Measurements from ENCODE around the gene B3GLCT. TPM values are rescaled to one million over a fixed set of nuclear protein-coding genes. Genes with fewer than 3 reads are reported as not detected.

B3GLCT gene
- total RNA-seq, 4 donors from 2014 or later: 5.4 to 14.1 (median 6.6) TPM

- 93 to 94% methylated on average over 4 of the region's 4 CpGs for WGBS, 2 donors
- DNase-seq (ENCODE audit: low spot score in 2 of 2): no peak
- Histone ChIP-seq H3K4me3 (no peak overlapping the region), H3K36me3 (peaks cover 0 to 51% (median 0%) of the 10 kb centered on the region in 3 donors), H3K9me3 (peaks cover 0 to 5% (median 0%) of the 10 kb centered on the region in 4 donors), H3K4me1 (no peaks in the 10 kb centered on the region), H3K27ac (no peak overlapping the region), H3K27me3 (no peaks in the 10 kb centered on the region)
- TF ChIP-seq, protein P1, sequence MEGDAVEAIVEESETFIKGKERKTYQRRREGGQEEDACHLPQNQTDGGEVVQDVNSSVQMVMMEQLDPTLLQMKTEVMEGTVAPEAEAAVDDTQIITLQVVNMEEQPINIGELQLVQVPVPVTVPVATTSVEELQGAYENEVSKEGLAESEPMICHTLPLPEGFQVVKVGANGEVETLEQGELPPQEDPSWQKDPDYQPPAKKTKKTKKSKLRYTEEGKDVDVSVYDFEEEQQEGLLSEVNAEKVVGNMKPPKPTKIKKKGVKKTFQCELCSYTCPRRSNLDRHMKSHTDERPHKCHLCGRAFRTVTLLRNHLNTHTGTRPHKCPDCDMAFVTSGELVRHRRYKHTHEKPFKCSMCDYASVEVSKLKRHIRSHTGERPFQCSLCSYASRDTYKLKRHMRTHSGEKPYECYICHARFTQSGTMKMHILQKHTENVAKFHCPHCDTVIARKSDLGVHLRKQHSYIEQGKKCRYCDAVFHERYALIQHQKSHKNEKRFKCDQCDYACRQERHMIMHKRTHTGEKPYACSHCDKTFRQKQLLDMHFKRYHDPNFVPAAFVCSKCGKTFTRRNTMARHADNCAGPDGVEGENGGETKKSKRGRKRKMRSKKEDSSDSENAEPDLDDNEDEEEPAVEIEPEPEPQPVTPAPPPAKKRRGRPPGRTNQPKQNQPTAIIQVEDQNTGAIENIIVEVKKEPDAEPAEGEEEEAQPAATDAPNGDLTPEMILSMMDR (IDR thresholded peaks at IDR 0.05): no peak
- no peak for TF ChIP-seq POLR2A (IDR thresholded peaks at IDR 0.05)
- no peak for TF ChIP-seq EP300 (IDR thresholded peaks at IDR 0.05)
These were observed 64.4 kb downstream of the B3GLCT start for GRCh38 chr13:31264151-31264550.

DNA sequence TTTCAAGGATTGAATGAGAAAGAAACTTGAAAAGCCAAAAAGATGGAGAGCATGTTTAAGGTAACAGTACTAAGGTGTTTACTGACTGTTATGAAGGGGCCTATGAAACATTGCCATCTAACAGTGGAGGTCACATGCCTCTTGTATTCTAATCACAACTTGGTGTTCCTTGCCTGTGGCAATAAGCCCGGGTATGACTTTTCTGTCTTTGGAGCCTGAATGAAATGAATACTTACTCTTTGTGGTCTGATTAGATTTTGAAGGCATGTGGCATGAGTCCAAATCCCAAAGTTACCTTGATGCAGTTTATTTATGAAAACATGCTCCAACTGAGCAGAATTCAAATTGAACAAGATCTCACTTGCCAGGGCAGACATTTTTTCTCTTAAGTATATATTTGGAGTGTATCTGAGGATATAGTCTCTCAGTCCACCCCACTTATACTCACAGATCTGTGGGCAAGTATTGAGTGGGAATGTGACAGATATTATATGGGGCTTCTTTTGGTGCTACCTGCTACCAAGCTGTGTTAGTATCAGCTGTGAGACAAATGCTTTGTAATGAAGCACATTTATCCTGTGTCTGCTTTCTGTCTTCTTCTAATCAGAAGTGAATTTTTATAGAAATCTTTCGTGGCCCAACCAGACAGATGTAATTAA, 67.5 kb downstream of the B3GLCT start:
- Histone ChIP-seq H3K4me3 (no peak overlapping the region), H3K9me3 (peaks cover 0 to 10% (median 0%) of the 10 kb centered on the region in 4 donors), H3K4me1 (no peaks in the 10 kb centered on the region), H3K27ac (no peak overlapping the region), H3K27me3 (no peaks in the 10 kb centered on the region), H3K36me3 (peaks cover 0 to 52% (median 0%) of the 10 kb centered on the region in 3 donors)
- DNase-seq (ENCODE audit: low spot score in 2 of 2): no peak
- TF ChIP-seq POLR2A (IDR thresholded peaks at IDR 0.05) (no peak), EP300 (IDR thresholded peaks at IDR 0.05) (no peak)
- TF ChIP-seq, protein P1 (IDR thresholded peaks at IDR 0.05): no peak
- 59 to 70% methylated on average over 2 of the region's 2 CpGs for WGBS, 2 donors

GRCh38 chr13:31274390-31274789, 74.6 kb downstream of the B3GLCT start:
- no peak for DNase-seq (ENCODE audit: low spot score in 2 of 2)
- Histone ChIP-seq H3K9me3 (peaks cover 0 to 13% (median 0%) of the 10 kb centered on the region in 4 donors), H3K27me3 (no peaks in the 10 kb centered on the region), H3K27ac (no peak overlapping the region), H3K4me3 (no peak overlapping the region), H3K4me1 (no peaks in the 10 kb centered on the region), H3K36me3 (peaks cover 0 to 55% (median 0%) of the 10 kb centered on the region in 3 donors)
- TF ChIP-seq POLR2A (IDR thresholded peaks at IDR 0.05) (no peak), EP300 (IDR thresholded peaks at IDR 0.05) (no peak)
- TF ChIP-seq, protein P1 (IDR thresholded peaks at IDR 0.05): no peak
- 39 to 65% methylated on average over 4 of the region's 4 CpGs for WGBS, 2 donors

DNA sequence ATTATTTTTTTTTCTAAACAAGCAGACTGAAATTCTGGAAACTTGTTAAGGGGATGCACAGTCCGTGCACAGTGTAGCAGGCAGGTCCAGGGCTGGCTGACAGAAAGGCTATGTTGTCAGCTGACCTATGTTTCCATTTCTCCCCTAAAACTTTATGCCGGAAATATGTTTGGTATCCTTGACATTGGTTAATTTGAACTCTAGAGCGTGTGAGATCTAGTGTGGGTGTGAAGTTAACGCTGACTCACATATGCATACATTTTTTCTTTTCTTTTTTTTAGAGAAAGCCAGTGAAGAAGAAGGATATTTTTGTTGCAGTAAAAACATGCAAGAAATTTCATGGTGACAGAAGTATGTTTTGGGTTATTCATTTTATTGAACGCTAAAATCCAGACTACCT, 76.6 kb downstream of the B3GLCT start:
- Histone ChIP-seq H3K27ac (no peak overlapping the region), H3K9me3 (peaks cover 0 to 4% (median 0%) of the 10 kb centered on the region in 4 donors), H3K27me3 (no peaks in the 10 kb centered on the region), H3K4me3 (no peak overlapping the region), H3K36me3 (peaks cover 0 to 37% (median 0%) of the 10 kb centered on the region in 3 donors), H3K4me1 (no peaks in the 10 kb centered on the region)
- no peak for DNase-seq (ENCODE audit: low spot score in 2 of 2)
- WGBS, 2 donors: 43 to 44% methylated on average over 5 of the region's 5 CpGs
- no peak for TF ChIP-seq EP300 (IDR thresholded peaks at IDR 0.05)
- TF ChIP-seq POLR2A (IDR thresholded peaks at IDR 0.05): no peak
- TF ChIP-seq, protein P1 (IDR thresholded peaks at IDR 0.05): no peak

DNA sequence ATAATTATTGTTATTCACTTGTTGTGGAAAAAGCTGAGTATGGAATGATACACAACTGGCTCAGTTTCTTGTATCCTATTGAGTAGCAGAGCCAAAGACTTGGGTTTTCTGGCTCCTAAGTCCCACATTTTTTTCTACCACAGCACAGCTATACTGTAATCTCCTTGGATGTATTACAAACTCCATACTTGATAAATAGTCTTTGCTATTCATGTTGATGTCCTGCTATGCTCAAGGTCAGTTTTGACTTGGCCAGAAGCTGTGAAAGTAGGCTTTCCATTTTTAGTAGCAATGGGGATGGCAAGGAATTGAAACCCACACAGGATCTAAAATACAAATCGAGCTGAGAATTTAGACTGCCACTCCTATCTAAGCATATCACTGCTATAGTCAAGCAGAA, 79.1 kb downstream of the B3GLCT start:
- peaks cover 0 to 4% (median 0%) of the 10 kb centered on the region in 4 donors for H3K9me3 ChIP-seq
- H3K4me3 ChIP-seq: no peak overlapping the region
- no peaks in the 10 kb centered on the region for H3K27me3 ChIP-seq
- peaks cover 0 to 36% (median 0%) of the 10 kb centered on the region in 3 donors for H3K36me3 ChIP-seq
- TF ChIP-seq EP300 (IDR thresholded peaks at IDR 0.05) (no peak), POLR2A (IDR thresholded peaks at IDR 0.05) (no peak)
- TF ChIP-seq, protein P1 (IDR thresholded peaks at IDR 0.05): no peak
- no peak overlapping the region for H3K27ac ChIP-seq
- no peaks in the 10 kb centered on the region for H3K4me1 ChIP-seq
- DNase-seq (ENCODE audit: low spot score in 2 of 2): no peak
- 80 to 88% methylated on average over 1 of the region's 1 CpG for WGBS, 2 donors

Data from tibial nerve (tissue), 4 donors.